RWPE1 (cell line): ENCODE data around the gene GGACT.
"Not testable (repeated sequence)": the region's sequence is repeated elsewhere in the genome, so short reads cannot be mapped to it uniquely, and the experiment has no call there.

ENCODE experiments used
- CTCF ChIA-PET: fragments of 350-600 bp; sonication (Branson Sonifier 250); formaldehyde crosslinking; extraction: SDS; loops from one replicate; lab custom pipeline; 2021; lab: Yijun Ruan, JAX
- POLR2A ChIA-PET: fragments of 400-600 bp; formaldehyde crosslinking; extraction: SDS; loops from one replicate; lab custom pipeline; 2020; ENCODE audit warnings: antibody characterized with exemption; ENCODE audit not compliant: low non-redundant PET; lab: Yijun Ruan, JAX
- DNase-seq: peaks from one replicate; pipeline ENCODE4 v3.0.0; 2012; ENCODE audit warnings: low spot score
- H3K27ac ChIP-seq: fragments of 450-650 bp; 2 replicates; pipeline ENCODE4 v1.5.1; 2017
- CTCF ChIP-seq: fragments of 450-650 bp; conservative IDR thresholded peaks from 2 replicates; pipeline ENCODE4 v1.5.1; 2017; ENCODE audit warnings: low read depth, mild to moderate bottlenecking

The GGACT gene

DNA sequence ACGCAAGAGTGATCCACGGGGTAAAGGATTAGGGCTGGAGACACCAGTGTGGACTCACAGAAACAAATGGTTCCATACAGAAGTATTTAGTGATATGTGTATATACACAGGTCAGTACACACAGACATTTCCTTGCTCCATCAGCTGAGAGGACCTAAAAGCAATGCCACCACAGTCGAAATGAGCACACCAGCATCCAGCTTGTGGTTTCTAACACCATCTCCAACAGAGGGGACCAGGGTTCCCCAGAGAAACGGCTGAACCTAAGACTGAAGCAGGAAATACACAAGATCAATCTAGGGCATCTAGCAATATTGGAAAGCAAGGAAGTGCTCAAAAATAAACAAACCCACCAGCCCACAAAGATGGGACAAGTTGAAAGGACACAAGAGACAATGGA is 7.6 kb downstream of the GGACT start:
- TF ChIP-seq CTCF: no peak
- DNase-seq: no peak
- POLR2A ChIA-PET: no interaction called here
- H3K27ac ChIP-seq: no peak overlapping the region
- CTCF ChIA-PET: interaction anchor here (1.1 kb wide), 1 partner anchor 8 kb away, joined by 3 read pairs; no protein-coding TSS in a partner anchor

- no peak for DNase-seq
- no peak for TF ChIP-seq CTCF
- ChIA-PET POLR2A (no interaction called here), CTCF (interaction anchor here (0.6 to 1.1 kb wide), 2 partner anchors 9 to 453 kb away, joined by 3 read pairs; no protein-coding TSS in a partner anchor)
- H3K27ac ChIP-seq: no peak overlapping the region
Observed at GRCh38 chr13:100580045-100580444, 8.5 kb downstream of the GGACT start.

DNA sequence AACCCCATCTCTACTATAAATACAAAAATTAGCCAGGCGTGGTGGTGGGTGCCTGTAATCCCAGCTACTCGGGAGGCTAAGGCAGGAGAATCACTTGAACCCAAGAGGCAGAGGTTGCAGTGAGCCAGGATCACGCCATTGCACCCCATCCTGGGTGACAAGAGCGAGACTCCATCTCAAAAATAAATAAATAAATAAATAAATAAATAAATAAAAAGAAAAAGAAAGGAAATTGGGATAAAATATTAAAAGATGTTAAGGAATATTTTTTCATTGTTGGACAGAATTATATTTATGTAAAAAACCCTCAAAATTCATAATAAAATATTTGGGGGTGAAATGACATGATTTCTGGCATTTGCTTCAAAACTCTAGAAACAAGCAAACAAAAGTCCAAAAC is 11.3 kb downstream of the GGACT start:
- CTCF ChIA-PET, POLR2A ChIA-PET: not testable (repeated sequence)

DNA sequence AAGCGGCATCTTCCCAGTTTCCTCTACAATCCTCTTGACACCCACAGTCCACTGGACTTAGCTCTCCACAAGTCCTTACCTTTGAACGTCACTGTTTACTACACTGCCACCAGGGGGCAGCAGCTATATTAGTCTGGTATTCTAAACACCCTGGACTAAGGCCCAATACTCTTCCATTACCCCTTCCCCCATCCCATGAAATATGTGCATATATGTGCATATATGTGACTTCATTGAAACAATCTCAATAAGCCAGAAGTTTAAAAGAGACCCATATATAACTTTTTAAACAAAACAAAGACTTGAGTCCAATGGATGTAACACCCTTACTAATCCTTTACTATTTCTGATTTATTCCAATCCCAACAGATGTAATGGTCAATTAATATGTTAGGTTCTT is 15.5 kb downstream of the GGACT start:
- POLR2A ChIA-PET: no interaction called here
- CTCF ChIA-PET: interaction anchor here (0.5 to 1.5 kb wide), 6 partner anchors 13 to 1821 kb away, joined by 3 to 5 read pairs (median 3); no protein-coding TSS in a partner anchor
- peak; percentile 52 for DNase-seq
- no peak overlapping the region for H3K27ac ChIP-seq
- TF ChIP-seq CTCF: peak; percentile 67

More for the DNA sequence above, 11.3 kb downstream of the GGACT start:
- not testable (repeated sequence) for DNase-seq, H3K27ac ChIP-seq

- CTCF ChIA-PET: no interaction called here
- POLR2A ChIA-PET: no interaction called here
- no peak for DNase-seq
- no peak overlapping the region for H3K27ac ChIP-seq
- TF ChIP-seq CTCF: no peak
Observed at GRCh38 chr13:100566543-100566942, 22.0 kb downstream of the GGACT start.

DNA sequence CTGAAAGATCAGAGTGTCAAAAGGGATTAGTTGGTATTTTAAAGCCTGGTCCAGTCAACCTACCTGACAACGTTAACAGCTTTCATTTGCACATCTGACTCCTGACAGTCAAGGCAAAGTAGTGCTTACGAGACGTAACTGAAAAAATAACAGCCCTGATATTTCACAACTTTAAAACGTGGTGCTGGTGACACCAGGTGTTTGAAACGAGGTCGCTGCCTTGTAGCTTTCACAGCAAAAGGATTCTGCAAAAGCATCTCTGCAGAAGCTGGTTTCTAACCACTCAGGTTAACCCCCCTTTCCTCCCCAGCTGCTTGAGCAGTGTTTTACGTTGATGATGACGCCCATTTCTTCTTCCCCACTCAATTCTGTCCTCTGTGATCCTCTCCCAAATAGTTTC is 23.3 kb downstream of the GGACT start:
- TF ChIP-seq CTCF: no peak
- H3K27ac ChIP-seq: no peak overlapping the region
- ChIA-PET CTCF (no interaction called here), POLR2A (no interaction called here)
- no peak for DNase-seq

- ChIA-PET CTCF (no interaction called here), POLR2A (no interaction called here)
- DNase-seq: no peak
- no peak for TF ChIP-seq CTCF
- no peak overlapping the region for H3K27ac ChIP-seq
Observed at GRCh38 chr13:100564444-100565223, 24.0 kb downstream of the GGACT start.
